Measurements from ENCODE around the gene PRDM16.

PRDM16 gene

GRCh38 chr1:3141129-3141528 lies 72.1 kb downstream of the PRDM16 start:
- no peak for DNase-seq (ENCODE audit: low spot score)

DNA sequence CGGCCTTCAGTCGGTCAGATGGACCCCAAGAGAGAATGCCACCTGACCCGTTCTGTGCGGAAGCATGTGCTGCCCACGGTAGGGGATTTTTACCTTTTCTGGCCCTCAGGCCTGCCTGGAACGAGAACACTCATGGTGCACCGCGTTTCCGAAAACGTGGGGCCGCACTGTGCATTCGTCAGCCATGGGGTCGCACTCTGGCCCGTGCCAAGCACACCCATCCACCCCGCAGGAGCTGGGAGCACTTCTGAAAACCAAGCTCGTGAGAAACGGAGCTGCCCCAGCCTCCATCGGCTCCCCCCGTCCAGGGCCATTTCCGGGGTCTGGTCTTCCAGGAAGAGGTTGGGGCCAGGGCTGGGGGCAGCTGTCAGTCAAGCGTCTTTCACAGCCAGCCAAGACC lies 72.8 kb downstream of the PRDM16 start:
- DNase-seq (ENCODE audit: low spot score): no peak

- DNase-seq (ENCODE audit: low spot score): no peak
These were observed 73.2 kb downstream of the PRDM16 start for GRCh38 chr1:3142236-3142635.

DNA sequence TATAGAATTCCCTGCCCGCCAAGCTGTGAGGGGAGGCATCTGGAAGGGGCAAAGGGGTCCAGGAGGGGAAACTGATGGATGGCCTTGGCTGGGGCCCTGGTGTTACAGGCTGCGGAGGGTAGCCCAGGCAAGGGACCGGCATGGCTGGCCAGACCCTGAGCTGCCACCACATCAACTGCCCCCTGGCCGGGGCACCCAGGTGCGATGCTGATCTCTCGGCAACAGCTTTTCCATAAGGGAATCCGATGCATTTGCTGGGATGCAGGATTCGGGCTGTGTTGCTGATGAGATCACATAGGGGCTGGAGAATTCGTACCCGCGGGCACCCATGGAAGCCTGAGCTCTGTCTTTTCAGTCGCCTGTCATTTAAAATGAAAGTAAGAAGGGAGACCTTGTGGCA lies 73.7 kb downstream of the PRDM16 start:
- no peak for DNase-seq (ENCODE audit: low spot score)

DNA sequence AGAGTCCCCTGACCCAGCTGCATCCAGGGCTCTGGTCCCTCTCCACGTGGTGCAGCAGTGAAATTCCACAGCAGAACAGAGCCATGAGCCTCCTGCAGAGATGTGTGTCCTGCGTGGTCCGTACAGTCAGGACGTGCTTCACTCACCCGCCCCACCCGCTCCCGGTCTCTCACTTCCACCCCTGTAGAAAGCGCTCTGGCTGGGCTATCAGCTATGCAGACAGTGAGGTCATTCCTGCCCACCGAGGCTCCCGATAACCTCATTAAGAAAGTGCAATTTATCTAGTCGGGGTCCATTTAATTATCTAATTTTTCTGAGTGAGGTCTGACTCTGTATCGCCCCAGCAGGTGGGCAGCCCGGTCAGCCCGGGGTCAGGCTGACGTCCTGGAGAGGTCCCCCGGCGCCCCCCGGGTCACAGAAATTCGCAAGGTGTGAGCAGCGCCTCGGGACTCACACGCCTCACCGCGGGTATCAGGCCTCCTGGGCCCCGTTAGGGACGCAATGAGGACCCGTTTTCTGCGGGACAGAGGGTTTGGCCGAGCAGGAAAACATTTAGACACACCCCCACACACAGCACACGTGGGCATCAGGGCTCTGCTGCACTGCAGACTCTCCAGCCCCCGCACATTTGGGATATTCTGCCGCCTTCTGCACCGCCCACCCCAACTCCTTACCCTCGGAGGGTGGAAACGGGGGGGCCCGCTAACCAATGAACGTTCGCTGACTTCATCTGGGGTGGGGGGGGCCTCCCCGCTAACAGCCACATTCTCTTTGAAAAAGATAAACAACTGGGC lies 76.7 kb downstream of the PRDM16 start:
- DNase-seq (ENCODE audit: low spot score): no peak

GRCh38 chr1:3146458-3146857 lies 77.5 kb downstream of the PRDM16 start:
- no peak for DNase-seq (ENCODE audit: low spot score)

- DNase-seq (ENCODE audit: low spot score): no peak
These were observed 77.9 kb downstream of the PRDM16 start for GRCh38 chr1:3146907-3147306.

- no peak for DNase-seq (ENCODE audit: low spot score)
These were observed 79.2 kb downstream of the PRDM16 start for GRCh38 chr1:3148171-3148570.

DNA sequence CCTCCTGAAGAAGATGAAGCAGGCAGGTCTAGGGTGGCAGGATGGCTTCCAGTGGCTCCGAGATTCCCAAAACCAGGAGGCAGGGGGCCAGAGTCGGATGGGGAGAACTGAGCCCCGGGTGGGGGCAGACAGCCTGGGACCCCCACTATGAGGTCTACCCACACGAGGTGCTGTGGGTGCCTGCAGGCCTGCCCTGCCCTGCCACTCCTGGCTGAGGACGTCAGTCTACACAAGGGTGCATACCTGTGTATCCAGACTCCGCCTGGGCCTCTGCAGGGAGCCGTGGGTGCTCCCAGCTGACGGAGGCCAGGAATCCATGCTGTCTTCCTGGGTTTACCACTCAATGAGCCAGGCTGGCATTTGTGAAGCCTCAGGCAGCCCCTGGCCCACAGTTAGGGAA lies 80.3 kb downstream of the PRDM16 start:
- no peak for DNase-seq (ENCODE audit: low spot score)

DNA sequence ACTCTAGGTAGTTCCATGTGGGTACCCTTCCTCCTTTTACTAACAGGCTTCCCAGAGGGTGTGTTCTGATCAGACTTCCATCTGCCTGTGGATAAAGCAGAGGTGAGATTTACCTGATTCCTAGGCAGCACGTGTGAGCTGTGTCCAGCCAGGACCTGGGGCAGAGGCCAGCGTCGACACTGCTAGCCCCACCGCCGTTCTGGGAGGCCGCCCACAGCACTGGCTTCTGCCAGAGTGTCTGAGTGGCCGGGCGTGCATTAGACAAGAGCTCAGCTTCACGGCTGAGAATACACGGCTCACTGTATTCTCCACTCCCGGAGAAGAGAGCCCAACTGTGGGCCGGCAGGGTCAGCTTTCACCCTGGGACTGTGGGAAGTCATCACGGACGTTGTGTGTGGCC lies 82.5 kb downstream of the PRDM16 start:
- no peak for DNase-seq (ENCODE audit: low spot score)

DNA sequence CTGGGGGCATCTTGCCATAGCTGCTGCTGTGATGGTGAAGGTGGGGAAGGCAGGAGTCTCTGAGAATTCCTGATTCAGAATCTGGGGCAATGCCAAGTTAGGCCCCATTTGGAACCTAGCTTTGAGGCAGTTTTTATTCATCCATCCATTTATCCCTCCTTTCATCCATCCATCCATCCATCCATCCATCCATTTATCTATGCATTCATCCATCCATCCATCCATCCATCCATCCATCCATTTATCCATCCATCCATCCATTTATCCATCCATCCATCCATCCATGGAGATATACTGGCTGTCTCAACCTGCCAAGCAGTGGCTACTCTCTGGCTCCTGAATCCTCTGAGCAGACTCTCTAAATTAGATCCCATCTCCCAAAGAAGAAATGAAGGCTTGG lies 83.1 kb downstream of the PRDM16 start:
- no peak for DNase-seq (ENCODE audit: low spot score)

DNA sequence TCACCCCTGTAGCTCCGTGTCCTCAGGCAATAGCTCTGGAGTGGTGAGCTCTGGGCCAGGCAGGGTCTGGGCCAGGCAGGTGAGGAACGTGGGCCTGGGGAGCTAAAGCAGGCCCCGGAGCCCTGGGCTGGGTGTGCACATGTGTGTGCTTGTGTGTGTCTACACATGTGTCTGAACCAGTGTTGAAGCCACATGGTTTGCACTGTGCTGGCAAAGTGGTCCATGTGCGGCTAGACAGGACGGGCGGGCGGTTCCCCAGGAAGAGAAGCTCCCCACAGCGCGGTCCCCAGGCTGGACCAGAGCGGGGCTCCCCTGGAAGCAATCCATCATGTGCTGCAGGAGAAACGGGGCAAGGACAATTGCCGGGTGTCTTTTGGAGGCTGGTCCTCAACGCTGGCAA lies 84.2 kb downstream of the PRDM16 start:
- no peak for DNase-seq (ENCODE audit: low spot score)

- no peak for DNase-seq (ENCODE audit: low spot score)
These were observed 85.1 kb downstream of the PRDM16 start for GRCh38 chr1:3153902-3154795.

DNA sequence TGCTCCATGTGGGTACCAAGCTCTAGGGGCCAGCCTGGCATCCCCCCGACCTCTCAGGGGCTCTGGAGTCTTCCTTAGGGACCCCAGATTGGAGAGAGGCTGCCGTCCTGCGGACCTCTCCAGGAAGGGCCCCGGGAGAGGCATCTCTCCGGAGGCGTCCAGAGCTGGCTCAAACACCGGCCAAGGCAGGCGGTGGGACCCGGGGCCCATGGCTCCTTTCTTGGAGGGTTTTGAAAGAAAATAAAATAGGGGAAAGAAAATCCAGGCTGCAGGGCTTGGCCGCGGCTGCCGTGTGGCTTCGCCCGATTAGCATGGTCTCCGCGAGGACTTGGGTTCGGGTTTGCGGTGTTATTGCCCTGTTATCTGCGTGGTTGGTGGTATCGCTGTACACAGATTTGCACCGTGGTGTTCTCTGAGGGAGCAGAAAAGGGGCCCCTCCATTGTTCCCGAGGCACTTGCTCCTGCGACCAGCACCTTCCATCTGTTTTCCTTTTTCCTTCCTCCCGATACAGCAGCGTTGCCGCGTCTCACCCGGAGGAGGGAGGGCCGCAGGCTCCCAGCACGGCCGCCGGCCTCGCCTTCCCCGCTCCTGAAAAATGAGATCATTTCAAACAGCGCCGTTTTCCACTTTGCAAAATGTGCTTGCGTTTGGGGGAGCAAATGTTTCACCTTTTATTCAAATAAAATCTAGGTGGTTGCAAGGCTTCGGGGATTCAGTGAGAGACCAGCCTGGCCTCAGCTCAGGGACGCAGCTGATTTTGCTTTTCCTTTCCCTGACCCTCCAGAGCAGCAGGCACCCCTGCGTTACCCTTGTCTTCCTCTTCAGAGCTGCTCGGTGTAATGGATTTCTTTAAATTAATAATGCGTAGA lies 86.3 kb downstream of the PRDM16 start:
- DNase-seq (ENCODE audit: low spot score): no peak

GRCh38 chr1:3155926-3156220 lies 86.9 kb downstream of the PRDM16 start:
- no peak for DNase-seq (ENCODE audit: low spot score)

- DNase-seq (ENCODE audit: low spot score): no peak
These were observed 87.9 kb downstream of the PRDM16 start for GRCh38 chr1:3156936-3157335.

- DNase-seq (ENCODE audit: low spot score): no peak
These were observed 89.3 kb downstream of the PRDM16 start for GRCh38 chr1:3158347-3158746.

DNA sequence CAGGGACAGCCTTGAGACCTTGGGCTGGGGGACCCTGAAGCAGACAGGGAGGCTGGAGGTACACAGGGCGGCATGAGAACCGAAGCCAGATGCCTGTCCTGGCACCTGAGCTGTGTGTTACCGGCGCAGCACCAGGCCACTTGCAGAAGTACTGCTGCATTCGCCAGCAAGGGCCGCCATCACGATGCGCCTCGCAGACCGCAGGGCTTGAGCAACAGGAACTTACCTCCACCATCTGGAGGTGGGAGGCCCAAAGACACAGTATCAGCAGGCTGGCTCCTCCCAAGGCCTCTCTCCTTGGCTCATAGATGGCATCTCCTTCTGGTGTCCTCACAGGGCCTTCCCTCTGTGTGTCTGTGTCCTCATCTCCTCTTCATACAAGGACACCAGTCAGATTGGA lies 90.1 kb downstream of the PRDM16 start:
- DNase-seq (ENCODE audit: low spot score): no peak

DNA sequence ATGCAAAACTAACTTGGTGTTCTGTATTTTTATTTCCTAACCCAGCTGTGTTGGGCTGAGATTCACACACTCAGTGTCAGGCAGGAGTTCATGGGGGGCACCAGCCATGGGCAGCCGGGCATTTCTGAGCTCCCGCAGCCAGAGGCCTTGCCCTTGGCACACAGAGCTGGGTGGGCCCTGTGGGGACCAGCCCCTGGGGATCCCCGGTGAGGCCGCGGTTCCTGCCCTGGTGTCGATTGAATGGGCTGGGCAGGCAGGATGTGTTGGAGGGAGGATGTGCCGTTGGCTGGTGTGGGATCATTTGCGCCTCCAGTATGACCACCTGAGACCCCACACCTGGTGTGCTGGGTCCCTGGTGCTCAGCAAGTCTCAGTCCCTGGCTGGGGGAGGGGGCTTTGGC lies 91.0 kb downstream of the PRDM16 start:
- no peak for DNase-seq (ENCODE audit: low spot score)

GRCh38 chr1:3160647-3161145 lies 91.7 kb downstream of the PRDM16 start:
- DNase-seq (ENCODE audit: low spot score): no peak

DNA sequence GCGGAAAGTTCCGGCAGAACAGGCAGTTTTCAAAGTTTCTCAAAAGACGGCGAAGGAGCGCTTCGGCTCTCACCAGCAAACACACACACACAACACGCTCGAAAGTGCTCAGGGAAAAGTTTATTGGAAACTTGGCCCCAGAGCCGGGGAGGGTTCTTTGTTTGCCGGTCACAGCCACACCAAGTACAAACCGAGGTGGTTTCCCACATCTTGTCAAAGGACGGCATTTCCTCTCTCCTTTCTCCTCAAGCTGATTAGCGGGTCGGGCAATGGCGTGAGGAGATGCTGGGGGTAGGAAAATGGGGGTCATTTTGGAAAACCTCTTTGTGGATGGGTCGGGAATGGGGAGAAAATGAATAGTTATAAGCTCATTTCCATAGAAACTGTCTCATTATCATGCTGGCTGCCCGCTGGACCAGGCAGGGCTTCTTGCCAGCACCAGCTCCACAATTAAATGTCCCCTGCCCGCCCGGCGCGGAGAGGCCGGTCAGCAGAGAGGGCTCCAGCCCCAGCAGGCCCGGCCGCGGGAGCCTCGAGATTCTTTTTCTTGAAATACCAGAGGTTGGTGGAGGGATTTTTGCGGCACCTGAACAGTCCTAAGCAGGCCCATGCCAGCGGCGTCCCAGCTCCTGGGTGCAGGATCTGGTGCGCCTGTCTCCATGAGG lies 92.3 kb downstream of the PRDM16 start:
- DNase-seq (ENCODE audit: low spot score): no peak

DNA sequence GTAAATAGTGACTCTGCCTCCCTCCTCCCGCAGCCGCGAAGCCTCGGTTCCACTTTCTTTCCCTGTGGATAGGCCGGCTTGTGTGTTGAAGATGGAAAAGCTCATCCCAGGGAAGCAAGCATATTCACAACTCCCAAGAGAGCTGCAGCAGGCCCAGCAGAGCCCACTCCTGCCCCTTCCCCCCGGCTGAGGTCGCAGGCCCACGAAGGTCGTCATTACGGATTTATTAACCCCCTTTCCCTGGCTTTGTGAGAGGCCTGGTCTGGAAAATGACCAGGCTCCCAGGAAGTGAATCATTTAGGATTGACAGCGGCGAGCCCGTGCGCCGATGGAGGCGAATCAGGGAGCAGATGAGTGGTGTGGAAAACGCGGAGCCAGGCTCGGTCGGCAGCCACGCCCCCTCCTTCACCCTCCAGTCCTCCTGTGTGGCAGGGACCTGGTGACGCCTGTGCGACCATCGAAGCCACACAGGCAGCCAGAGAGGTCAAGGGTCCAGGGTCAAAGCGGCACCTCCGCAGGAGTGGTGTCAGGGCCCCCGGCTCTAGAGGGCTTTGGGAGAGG lies 93.4 kb downstream of the PRDM16 start:
- no peak for DNase-seq (ENCODE audit: low spot score)
